RWPE1 (cell line): ENCODE results near the gene TRIM10.

ENCODE experiments used
- CTCF ChIA-PET: fragments of 350-600 bp; sonication (Branson Sonifier 250); formaldehyde crosslinking; extraction: SDS; loops from one replicate; lab custom pipeline; 2021; lab: Yijun Ruan, JAX
- POLR2A ChIA-PET: fragments of 400-600 bp; formaldehyde crosslinking; extraction: SDS; loops from one replicate; lab custom pipeline; 2020; ENCODE audit warnings: antibody characterized with exemption; ENCODE audit not compliant: low non-redundant PET; lab: Yijun Ruan, JAX
- DNase-seq: peaks from one replicate; pipeline ENCODE4 v3.0.0; 2012; ENCODE audit warnings: low spot score
- H3K27ac ChIP-seq: fragments of 450-650 bp; 2 replicates; pipeline ENCODE4 v1.5.1; 2017
- TF ChIP-seq, protein P1 (sequence below): fragments of 450-650 bp; conservative IDR thresholded peaks from 2 replicates; pipeline ENCODE4 v1.5.1; 2017; ENCODE audit warnings: low read depth, mild to moderate bottlenecking

The TRIM10 gene

DNA sequence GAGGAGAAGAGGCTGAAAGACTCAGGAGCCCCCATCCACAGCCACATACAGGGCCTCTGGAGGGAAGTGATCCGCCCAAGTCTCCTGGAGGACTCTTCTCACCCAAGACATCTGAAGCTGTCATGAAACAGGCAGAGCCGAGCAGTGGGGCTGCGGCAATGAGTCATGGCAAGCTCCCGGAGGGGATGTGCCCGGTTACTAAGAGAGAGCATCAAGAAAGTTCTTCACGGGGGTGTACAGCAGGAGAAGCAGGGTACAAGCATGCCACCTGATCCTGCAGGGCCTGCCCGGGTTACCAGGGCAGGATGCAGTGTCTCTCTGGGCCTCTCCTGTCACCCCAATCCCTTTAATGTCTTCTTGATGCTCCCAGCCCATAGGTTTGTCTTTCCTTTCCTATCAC lies 31.1 kb upstream of the TRIM10 start:
- ChIA-PET CTCF (no interaction called here), POLR2A (no interaction called here)
- TF ChIP-seq, protein P1, sequence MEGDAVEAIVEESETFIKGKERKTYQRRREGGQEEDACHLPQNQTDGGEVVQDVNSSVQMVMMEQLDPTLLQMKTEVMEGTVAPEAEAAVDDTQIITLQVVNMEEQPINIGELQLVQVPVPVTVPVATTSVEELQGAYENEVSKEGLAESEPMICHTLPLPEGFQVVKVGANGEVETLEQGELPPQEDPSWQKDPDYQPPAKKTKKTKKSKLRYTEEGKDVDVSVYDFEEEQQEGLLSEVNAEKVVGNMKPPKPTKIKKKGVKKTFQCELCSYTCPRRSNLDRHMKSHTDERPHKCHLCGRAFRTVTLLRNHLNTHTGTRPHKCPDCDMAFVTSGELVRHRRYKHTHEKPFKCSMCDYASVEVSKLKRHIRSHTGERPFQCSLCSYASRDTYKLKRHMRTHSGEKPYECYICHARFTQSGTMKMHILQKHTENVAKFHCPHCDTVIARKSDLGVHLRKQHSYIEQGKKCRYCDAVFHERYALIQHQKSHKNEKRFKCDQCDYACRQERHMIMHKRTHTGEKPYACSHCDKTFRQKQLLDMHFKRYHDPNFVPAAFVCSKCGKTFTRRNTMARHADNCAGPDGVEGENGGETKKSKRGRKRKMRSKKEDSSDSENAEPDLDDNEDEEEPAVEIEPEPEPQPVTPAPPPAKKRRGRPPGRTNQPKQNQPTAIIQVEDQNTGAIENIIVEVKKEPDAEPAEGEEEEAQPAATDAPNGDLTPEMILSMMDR: no peak

GRCh38 chr6:30188541-30188940 lies 27.5 kb upstream of the TRIM10 start:
- TF ChIP-seq, protein P1: no peak
- DNase-seq: no peak
- POLR2A ChIA-PET: no interaction called here
- no peak overlapping the region for H3K27ac ChIP-seq
- CTCF ChIA-PET: interaction anchor here (0.6 kb wide), 1 partner anchor 225 kb away, joined by 3 read pairs; no protein-coding TSS in a partner anchor

More for the DNA sequence above, 31.1 kb upstream of the TRIM10 start:
- DNase-seq: no peak
- H3K27ac ChIP-seq: 0 out of 2 replicates have a peak overlapping the region, but pooled peaks have one; percentile 12

DNA sequence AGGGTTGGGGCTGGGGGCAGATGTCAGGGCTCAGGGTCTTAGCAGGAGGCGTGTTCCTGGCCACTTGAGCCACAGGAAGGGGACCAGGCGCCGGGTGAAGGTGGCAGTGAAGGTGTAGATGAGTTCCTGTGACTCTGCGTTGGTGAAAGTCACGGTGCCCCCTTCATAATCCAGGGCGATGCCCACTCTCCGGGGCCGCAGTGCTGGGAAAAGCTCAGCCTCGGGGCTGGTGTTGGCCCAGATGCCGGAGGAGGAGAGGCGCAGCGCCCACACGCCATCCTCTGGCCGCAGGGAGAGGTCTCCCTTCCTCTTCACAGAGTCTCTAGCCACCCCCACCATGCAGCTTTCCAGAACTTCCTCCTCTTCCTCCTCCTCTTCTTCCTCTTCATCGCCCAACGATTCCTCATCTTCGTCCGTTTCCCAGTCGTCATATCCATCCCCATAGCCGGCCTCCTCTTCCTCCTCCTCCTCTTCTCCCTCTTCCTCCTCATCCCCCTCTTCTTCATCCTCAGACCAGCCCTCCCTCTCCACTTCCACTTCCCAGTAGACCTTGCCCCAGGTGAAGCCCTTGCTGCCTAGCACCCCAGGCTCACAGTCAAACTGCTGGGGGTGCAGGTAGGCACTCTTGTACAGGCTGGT lies 25.0 kb upstream of the TRIM10 start:
- ChIA-PET POLR2A (no interaction called here), CTCF (no interaction called here)
- no peak for DNase-seq
- H3K27ac ChIP-seq: no peak overlapping the region
- TF ChIP-seq, protein P1: no peak

- DNase-seq: no peak
- POLR2A ChIA-PET: no interaction called here
- CTCF ChIA-PET: interaction anchor here (0.6 to 0.8 kb wide), 3 partner anchors 42 to 1549 kb away, joined by 3 to 4 read pairs (median 3); no protein-coding TSS in a partner anchor
- TF ChIP-seq, protein P1: no peak
- H3K27ac ChIP-seq: no peak overlapping the region
These were observed 23.5 kb upstream of the TRIM10 start for GRCh38 chr6:30184417-30185031.

GRCh38 chr6:30180145-30180544 lies 19.1 kb upstream of the TRIM10 start:
- no peak for DNase-seq
- H3K27ac ChIP-seq: no peak overlapping the region
- TF ChIP-seq, protein P1: no peak
- ChIA-PET CTCF (no interaction called here), POLR2A (no interaction called here)

GRCh38 chr6:30178837-30179236 lies 17.8 kb upstream of the TRIM10 start:
- TF ChIP-seq, protein P1: no peak
- CTCF ChIA-PET: no interaction called here
- no peak for DNase-seq
- POLR2A ChIA-PET: no interaction called here
- H3K27ac ChIP-seq: no peak overlapping the region
